HEK293 (cell line): ENCODE data around the gene CCNL1.

Source experiments
- BCL11A ChIP-seq: fragments of 450-650 bp; formaldehyde crosslinking; IDR thresholded peaks from 2 replicates; pipeline ENCODE4 v1.5.1; 2016; ENCODE audit warnings: low read depth, missing biosample characterization, missing genetic modification characterization
- CTCF ChIP-seq: fragments of 450-650 bp; formaldehyde crosslinking; IDR thresholded peaks from 2 replicates; pipeline ENCODE4 v1.5.1; 2016; ENCODE audit warnings: missing biosample characterization, missing genetic modification characterization
- KLF10 ChIP-seq: fragments of 450-650 bp; IDR thresholded peaks from 2 replicates; pipeline ENCODE4 v1.5.1; 2018; ENCODE audit warnings: missing biosample characterization, mild to moderate bottlenecking, missing genetic modification characterization
- YY1 ChIP-seq: fragments of 450-650 bp; formaldehyde crosslinking; IDR thresholded peaks from 2 replicates; pipeline ENCODE4 v1.5.1; 2018; ENCODE audit warnings: missing biosample characterization, missing genetic modification characterization
- ZBTB17 ChIP-seq: fragments of 450-650 bp; formaldehyde crosslinking; IDR thresholded peaks from 2 replicates; pipeline ENCODE4 v1.5.1; 2016; ENCODE audit warnings: missing biosample characterization, missing genetic modification characterization
- ZNF146 ChIP-seq: fragments of 450-650 bp; formaldehyde crosslinking; IDR thresholded peaks from 2 replicates; pipeline ENCODE4 v1.5.1; 2016; ENCODE audit warnings: missing biosample characterization, missing genetic modification characterization
- ZNF184 ChIP-seq: fragments of 450-650 bp; IDR thresholded peaks from 2 replicates; pipeline ENCODE4 v1.5.1; 2018; ENCODE audit warnings: missing biosample characterization, mild to moderate bottlenecking, missing genetic modification characterization
- ZNF274 ChIP-seq, 2 experiments: fragments of 200-500 bp in 1 of 2; fragments of 450-650 bp in 1 of 2; sonication (Bioruptor generic) in 1 of 2; formaldehyde crosslinking in 1 of 2; IDR thresholded peaks; 2 replicates each; pipeline versions ENCODE4 v1.5.1 to v1.6.1; 2014 to 2016; ENCODE audit warnings: borderline replicate concordance in 1 of 2, inconsistent platforms in 1 of 2, low read length in 1 of 2, missing biosample characterization in 1 of 2, missing genetic modification characterization in 1 of 2
- ZNF664 ChIP-seq: fragments of 450-650 bp; formaldehyde crosslinking; IDR thresholded peaks from 2 replicates; pipeline ENCODE4 v1.5.1; 2016; ENCODE audit warnings: missing biosample characterization, missing genetic modification characterization
- ZNF776 ChIP-seq: fragments of 450-650 bp; formaldehyde crosslinking; IDR thresholded peaks from 2 replicates; pipeline ENCODE4 v1.5.0; 2017; ENCODE audit warnings: missing biosample characterization, missing genetic modification characterization, borderline replicate concordance
- ZNF843 ChIP-seq: fragments of 450-650 bp; formaldehyde crosslinking; IDR thresholded peaks from 2 replicates; pipeline ENCODE4 v1.5.1; 2016; ENCODE audit warnings: missing biosample characterization, missing genetic modification characterization
- TF ChIP-seq, protein P1 (sequence below): fragments of 450-650 bp; formaldehyde crosslinking; IDR thresholded peaks from 2 replicates; pipeline ENCODE4 v1.5.1; 2016; ENCODE audit warnings: missing biosample characterization, missing genetic modification characterization, low read depth

DNA sequence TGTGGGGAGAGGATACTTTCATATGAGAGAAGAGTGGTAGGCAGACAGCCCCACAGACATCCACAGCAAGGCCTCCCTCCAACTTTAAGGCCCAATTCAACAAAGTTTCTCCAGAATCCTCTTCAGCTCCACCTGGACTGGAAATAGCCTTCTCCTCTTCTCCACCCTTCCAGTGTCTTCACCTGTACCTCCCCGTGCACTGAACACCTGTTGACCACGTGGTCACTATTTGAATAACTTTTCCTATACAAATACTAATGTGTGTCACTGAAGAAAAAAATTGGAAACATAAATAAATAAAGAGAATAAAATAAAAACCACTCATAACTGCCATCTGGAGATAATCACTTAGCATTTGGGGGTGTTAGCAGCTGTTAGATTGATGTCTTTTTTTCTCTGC, 52.9 kb downstream of the CCNL1 start:
- TF ChIP-seq YY1 (tag by site-specific recombination) (no peak), CTCF (tag by site-specific recombination) (no peak), ZNF843 (tag by site-specific recombination) (no peak), ZNF274 (IDR thresholded peaks at IDR 0.05; ENCODE audit: low read length) (no peak), ZNF274 (tag by site-specific recombination; IDR thresholded peaks at IDR 0.05; ENCODE audit: borderline replicate concordance) (no peak), ZNF184 (tag by site-specific recombination) (no peak), ZNF146 (tag by site-specific recombination) (no peak), ZBTB17 (tag by site-specific recombination) (no peak), ZNF664 (tag by site-specific recombination) (no peak), BCL11A (tag by site-specific recombination) (no peak), ZNF776 (tag by site-specific recombination) (no peak), KLF10 (tag by site-specific recombination) (no peak)
- TF ChIP-seq, protein P1, sequence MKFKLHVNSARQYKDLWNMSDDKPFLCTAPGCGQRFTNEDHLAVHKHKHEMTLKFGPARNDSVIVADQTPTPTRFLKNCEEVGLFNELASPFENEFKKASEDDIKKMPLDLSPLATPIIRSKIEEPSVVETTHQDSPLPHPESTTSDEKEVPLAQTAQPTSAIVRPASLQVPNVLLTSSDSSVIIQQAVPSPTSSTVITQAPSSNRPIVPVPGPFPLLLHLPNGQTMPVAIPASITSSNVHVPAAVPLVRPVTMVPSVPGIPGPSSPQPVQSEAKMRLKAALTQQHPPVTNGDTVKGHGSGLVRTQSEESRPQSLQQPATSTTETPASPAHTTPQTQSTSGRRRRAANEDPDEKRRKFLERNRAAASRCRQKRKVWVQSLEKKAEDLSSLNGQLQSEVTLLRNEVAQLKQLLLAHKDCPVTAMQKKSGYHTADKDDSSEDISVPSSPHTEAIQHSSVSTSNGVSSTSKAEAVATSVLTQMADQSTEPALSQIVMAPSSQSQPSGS (tag by site-specific recombination) = no peak
